HG03354 (cell line): ENCODE measurements around the gene CAMK4.

Experiments
- ATAC-seq: cut with Tn5 transposase; IDR thresholded peaks from one replicate; pipeline ENCODE4 v1.9.1; 2021; ENCODE audit warnings: mild to moderate bottlenecking; ENCODE audit not compliant: unreplicated experiment, poor library complexity, severe bottlenecking

CAMK4 gene

GRCh38 chr5:111223787-111224560 lies at the start of gene CAMK4:
Gene CAMK4, plus strand, starts transcription at chr5:111224384. Its CDS starts 100 bp downstream, at chr5:111224484.
- peak; percentile 79 for ATAC-seq

- ATAC-seq, result no peak
Measured at GRCh38 chr5:111183064-111183463, 41.1 kb upstream of the CAMK4 start.

GRCh38 chr5:111187079-111187478 lies 37.1 kb upstream of the CAMK4 start:
- no peak for ATAC-seq

- ATAC-seq, result no peak
Measured at GRCh38 chr5:111194053-111194452, 30.1 kb upstream of the CAMK4 start.

- ATAC-seq, result no peak
Measured at GRCh38 chr5:111194925-111195324, 29.3 kb upstream of the CAMK4 start.

GRCh38 chr5:111197523-111197922 lies 26.7 kb upstream of the CAMK4 start:
- no peak for ATAC-seq

GRCh38 chr5:111198281-111198966 lies 25.8 kb upstream of the CAMK4 start:
- ATAC-seq, result no peak

- no peak for ATAC-seq
Measured at GRCh38 chr5:111200828-111201227, 23.4 kb upstream of the CAMK4 start.

GRCh38 chr5:111201705-111202104 lies 22.5 kb upstream of the CAMK4 start:
- no peak for ATAC-seq

GRCh38 chr5:111211341-111211740 lies 12.8 kb upstream of the CAMK4 start:
- ATAC-seq, result peak; percentile 94

- ATAC-seq, result no peak
Measured at GRCh38 chr5:111214052-111214742, 10.0 kb upstream of the CAMK4 start.

- no peak for ATAC-seq
Measured at GRCh38 chr5:111215971-111216370, 8.2 kb upstream of the CAMK4 start.

- ATAC-seq, result no peak
Measured at GRCh38 chr5:111221139-111221538, 3.0 kb upstream of the CAMK4 start.

- peak; percentile 10 for ATAC-seq
Measured at GRCh38 chr5:111223101-111223786, 940 bp upstream of the CAMK4 start.

GRCh38 chr5:111224561-111225345 lies 569 bp downstream of the CAMK4 start:
- peak; percentile 37 for ATAC-seq

- no peak for ATAC-seq
Measured at GRCh38 chr5:111225926-111226325, 1.7 kb downstream of the CAMK4 start.

- ATAC-seq, result no peak
Measured at GRCh38 chr5:111226556-111226955, 2.4 kb downstream of the CAMK4 start.

- no peak for ATAC-seq
Measured at GRCh38 chr5:111227226-111227782, 3.1 kb downstream of the CAMK4 start.

GRCh38 chr5:111227801-111228200 lies 3.6 kb downstream of the CAMK4 start:
- no peak for ATAC-seq
